HepG2 (cell line): ENCODE measurements around the gene FBXO24. TPM values are rescaled to one million over a fixed set of nuclear protein-coding genes. Genes with fewer than 3 reads are reported as not detected.
A peak's percentile ranks its signal among the peaks of the same experiment; 100 is the strongest.

ENCODE experiments used
- AGO2 ChIP-seq: fragments of 200-400 bp; formaldehyde crosslinking; optimal IDR thresholded peaks from 2 replicates; pipeline ENCODE3; 2017; ENCODE audit warnings: mild to moderate bottlenecking, low read depth, low read length, moderate library complexity
- ARNTL ChIP-seq: sonication (generic); formaldehyde crosslinking; IDR thresholded peaks from 2 replicates; pipeline ENCODE4 v1.4.0; 2020; ENCODE audit warnings: mild to moderate bottlenecking, missing genetic modification reagents
- DNMT3B ChIP-seq: conservative IDR thresholded peaks from 2 replicates; pipeline ENCODE4 v1.6.1; 2016; ENCODE audit warnings: missing biosample characterization, control low read depth
- FOSL1 ChIP-seq: sonication (generic); formaldehyde crosslinking; IDR thresholded peaks from 2 replicates; pipeline ENCODE4 v1.9.0; 2021; ENCODE audit warnings: missing genetic modification reagents, borderline replicate concordance
- FOXA1 ChIP-seq, 2 experiments: fragments of 450-650 bp in 1 of 2; sonication (generic) in 1 of 2; formaldehyde crosslinking in 1 of 2; IDR thresholded peaks; 2 replicates each; pipeline versions ENCODE4 v1.4.0 to v1.6.1; 2016 to 2020; ENCODE audit warnings: missing genetic modification reagents in 1 of 2
- HNF4A ChIP-seq: sonication (generic); formaldehyde crosslinking; IDR thresholded peaks from 2 replicates; pipeline ENCODE4 v1.4.0; 2020; ENCODE audit warnings: missing genetic modification reagents
- HNRNPL ChIP-seq: fragments of 200-400 bp; formaldehyde crosslinking; IDR thresholded peaks from 2 replicates; pipeline ENCODE4 v1.6.1; 2017; ENCODE audit warnings: mild to moderate bottlenecking, low read depth, low read length
- HOXA3 ChIP-seq: sonication (generic); formaldehyde crosslinking; IDR thresholded peaks from 2 replicates; pipeline ENCODE4 v1.5.0; 2020; ENCODE audit warnings: missing genetic modification reagents
- KAT8 ChIP-seq: IDR thresholded peaks from 2 replicates; pipeline ENCODE4 v1.6.1; 2016; ENCODE audit warnings: missing genetic modification reagents, missing compliant biosample characterization
- PITX1 ChIP-seq: sonication (generic); formaldehyde crosslinking; IDR thresholded peaks from 2 replicates; pipeline ENCODE4 v1.5.1; 2020; ENCODE audit warnings: mild to moderate bottlenecking, missing genetic modification reagents
- POLR2G ChIP-seq: fragments of 200-400 bp; formaldehyde crosslinking; IDR thresholded peaks from 2 replicates; pipeline ENCODE4 v1.6.1; 2018; ENCODE audit warnings: mild to moderate bottlenecking, low read depth, low read length, moderate library complexity
- RBM22 ChIP-seq: fragments of 200-400 bp; formaldehyde crosslinking; optimal IDR thresholded peaks from 2 replicates; pipeline ENCODE3; 2017; ENCODE audit warnings: mild to moderate bottlenecking, low read length, moderate library complexity
- RXRA ChIP-seq: sonication (generic); formaldehyde crosslinking; IDR thresholded peaks from 2 replicates; pipeline ENCODE4 v1.5.1; 2020; ENCODE audit warnings: missing genetic modification reagents
- SNAPC2 ChIP-seq: sonication (generic); formaldehyde crosslinking; IDR thresholded peaks from 2 replicates; pipeline ENCODE4 v1.8.1; 2022; ENCODE audit warnings: mild to moderate bottlenecking, missing genetic modification reagents
- ZBTB20 ChIP-seq: sonication (generic); formaldehyde crosslinking; IDR thresholded peaks from 2 replicates; pipeline ENCODE4 v1.8.1; 2023; ENCODE audit warnings: missing genetic modification reagents, low read depth, mild to moderate bottlenecking, borderline replicate concordance
- ZNF121 ChIP-seq: sonication (generic); formaldehyde crosslinking; IDR thresholded peaks from 2 replicates; pipeline ENCODE4 v1.5.0; 2020; ENCODE audit warnings: mild to moderate bottlenecking, missing genetic modification reagents
- ZNF225 ChIP-seq: sonication (generic); formaldehyde crosslinking; IDR thresholded peaks from 2 replicates; pipeline ENCODE4 v1.4.0; 2020; ENCODE audit warnings: mild to moderate bottlenecking, missing genetic modification reagents
- ZNF556 ChIP-seq: sonication (generic); formaldehyde crosslinking; IDR thresholded peaks from 2 replicates; pipeline ENCODE4 v1.4.0; 2020; ENCODE audit warnings: mild to moderate bottlenecking, missing genetic modification reagents, borderline replicate concordance
- ZNF776 ChIP-seq: sonication (generic); formaldehyde crosslinking; IDR thresholded peaks from 2 replicates; pipeline ENCODE4 v1.4.0; 2020; ENCODE audit warnings: mild to moderate bottlenecking, missing genetic modification reagents
- polyA plus RNA-seq, 8 experiments: library from polyadenylated mRNA; depleted of rRNA in 3 of 8; stranded (reverse) in 7 of 8; unstranded in 1 of 8; fragments of >200 nt; fragmentation: Illumina TruSeq in 4 of 8; extraction: Trizol in 4 of 8; gene quantifications; 2 replicates each; pipeline versions ENCODE4 v1.2.1 to v1.2.3, GENCODE V29; 2011 to 2016; ENCODE audit warnings: low read depth in 4 of 8, missing spikeins in 1 of 8, mixed read lengths in 1 of 8; ENCODE audit not compliant: insufficient read depth in 1 of 8
- total RNA-seq, 5 experiments: library from RNA; depleted of rRNA; stranded (reverse); fragments of >200 nt; fragmentation: Illumina TruSeq; extraction: Trizol; gene quantifications; 2 replicates each; pipeline ENCODE4 v1.2.3, GENCODE V29; 2016; ENCODE audit warnings: low read depth in 1 of 5
- TF ChIP-seq, protein P1 (sequence below): sonication (generic); formaldehyde crosslinking; IDR thresholded peaks from 2 replicates; pipeline ENCODE4 v1.4.0; 2020; ENCODE audit warnings: missing genetic modification reagents
- TF ChIP-seq, protein P2 (sequence below): sonication (generic); formaldehyde crosslinking; IDR thresholded peaks from 2 replicates; pipeline ENCODE4 v1.9.0; 2021; ENCODE audit warnings: missing genetic modification reagents, borderline replicate concordance
- TF ChIP-seq, protein P3 (sequence below): sonication (generic); formaldehyde crosslinking; conservative IDR thresholded peaks from 2 replicates; pipeline ENCODE4 v1.4.0; 2020; ENCODE audit warnings: mild to moderate bottlenecking, missing genetic modification reagents, moderate library complexity
- TF ChIP-seq, protein P4 (sequence below): sonication (generic); formaldehyde crosslinking; conservative IDR thresholded peaks from 2 replicates; pipeline ENCODE4 v1.8.1; 2023; ENCODE audit warnings: missing genetic modification reagents

FBXO24 gene
- total and polyA plus RNA-seq, 2 of the 13 experiments (the other 11 are each of a cell fraction or from before 2014, with no cell fraction given), result 0.20 to 0.55 TPM

DNA sequence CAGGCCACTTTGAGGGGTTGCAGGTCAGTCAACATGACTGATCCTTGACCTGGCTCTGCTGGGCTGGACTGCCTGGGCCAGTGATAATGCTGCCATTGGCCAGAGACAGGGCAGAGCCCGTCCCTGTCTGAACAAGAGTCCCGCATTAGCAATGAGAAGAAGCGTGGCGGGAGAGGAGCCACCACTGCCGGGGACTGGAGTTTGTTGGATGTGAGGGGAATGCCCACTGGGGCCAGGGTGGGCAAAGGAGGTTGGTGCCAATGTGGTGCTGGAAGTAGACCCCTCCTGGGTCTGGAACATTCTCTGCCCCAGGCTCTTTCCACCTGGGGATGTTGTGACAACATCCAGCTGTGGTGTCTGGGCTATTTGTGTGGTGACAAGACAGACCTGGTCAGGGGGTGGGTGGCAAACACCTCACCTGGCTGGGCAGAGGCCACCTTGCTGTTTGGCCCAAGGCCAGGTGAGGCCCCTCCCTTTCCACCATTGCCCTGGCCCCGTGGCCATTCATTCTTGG lies 20.1 kb upstream of the FBXO24 start (continued):
- TF ChIP-seq, protein P1, sequence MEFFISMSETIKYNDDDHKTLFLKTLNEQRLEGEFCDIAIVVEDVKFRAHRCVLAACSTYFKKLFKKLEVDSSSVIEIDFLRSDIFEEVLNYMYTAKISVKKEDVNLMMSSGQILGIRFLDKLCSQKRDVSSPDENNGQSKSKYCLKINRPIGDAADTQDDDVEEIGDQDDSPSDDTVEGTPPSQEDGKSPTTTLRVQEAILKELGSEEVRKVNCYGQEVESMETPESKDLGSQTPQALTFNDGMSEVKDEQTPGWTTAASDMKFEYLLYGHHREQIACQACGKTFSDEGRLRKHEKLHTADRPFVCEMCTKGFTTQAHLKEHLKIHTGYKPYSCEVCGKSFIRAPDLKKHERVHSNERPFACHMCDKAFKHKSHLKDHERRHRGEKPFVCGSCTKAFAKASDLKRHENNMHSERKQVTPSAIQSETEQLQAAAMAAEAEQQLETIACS (CRISPR knock-in tag), result no peak
- TF ChIP-seq, protein P2, sequence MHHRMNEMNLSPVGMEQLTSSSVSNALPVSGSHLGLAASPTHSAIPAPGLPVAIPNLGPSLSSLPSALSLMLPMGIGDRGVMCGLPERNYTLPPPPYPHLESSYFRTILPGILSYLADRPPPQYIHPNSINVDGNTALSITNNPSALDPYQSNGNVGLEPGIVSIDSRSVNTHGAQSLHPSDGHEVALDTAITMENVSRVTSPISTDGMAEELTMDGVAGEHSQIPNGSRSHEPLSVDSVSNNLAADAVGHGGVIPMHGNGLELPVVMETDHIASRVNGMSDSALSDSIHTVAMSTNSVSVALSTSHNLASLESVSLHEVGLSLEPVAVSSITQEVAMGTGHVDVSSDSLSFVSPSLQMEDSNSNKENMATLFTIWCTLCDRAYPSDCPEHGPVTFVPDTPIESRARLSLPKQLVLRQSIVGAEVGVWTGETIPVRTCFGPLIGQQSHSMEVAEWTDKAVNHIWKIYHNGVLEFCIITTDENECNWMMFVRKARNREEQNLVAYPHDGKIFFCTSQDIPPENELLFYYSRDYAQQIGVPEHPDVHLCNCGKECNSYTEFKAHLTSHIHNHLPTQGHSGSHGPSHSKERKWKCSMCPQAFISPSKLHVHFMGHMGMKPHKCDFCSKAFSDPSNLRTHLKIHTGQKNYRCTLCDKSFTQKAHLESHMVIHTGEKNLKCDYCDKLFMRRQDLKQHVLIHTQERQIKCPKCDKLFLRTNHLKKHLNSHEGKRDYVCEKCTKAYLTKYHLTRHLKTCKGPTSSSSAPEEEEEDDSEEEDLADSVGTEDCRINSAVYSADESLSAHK (CRISPR knock-in tag), result no peak
- TF ChIP-seq HNF4A (CRISPR knock-in tag) (0 out of 2 replicates have a peak, but pooled peaks have one; percentile 36), FOSL1 (CRISPR knock-in tag) (no peak), ZNF556 (CRISPR knock-in tag) (no peak), ZNF776 (CRISPR knock-in tag) (no peak), AGO2 (peak; percentile 93), ZNF225 (CRISPR knock-in tag) (no peak), HNRNPL (peak; percentile 82; the same call in 1 of the 2 replicates), RBM22 (peak; percentile 93), PITX1 (CRISPR knock-in tag) (no peak), HOXA3 (no peak), RXRA (CRISPR knock-in tag) (peak; percentile 16; the same call in 1 of the 2 replicates), SNAPC2 (CRISPR knock-in tag) (no peak), FOXA1 (IDR thresholded peaks at IDR 0.05) (no peak), FOXA1 (CRISPR knock-in tag; IDR thresholded peaks at IDR 0.05) (peak; percentile 42; the same call in 1 of the 2 replicates), ZNF121 (CRISPR knock-in tag) (peak; percentile 98), ZBTB20 (CRISPR knock-in tag) (no peak), ARNTL (CRISPR knock-in tag) (0 out of 2 replicates have a peak, but pooled peaks have one; percentile 28), DNMT3B (CRISPR knock-in tag) (no peak), KAT8 (CRISPR knock-in tag) (0 out of 2 replicates have a peak, but pooled peaks have one; percentile 4), POLR2G (peak; percentile 4; the same call in 1 of the 2 replicates)
- TF ChIP-seq, protein P3, sequence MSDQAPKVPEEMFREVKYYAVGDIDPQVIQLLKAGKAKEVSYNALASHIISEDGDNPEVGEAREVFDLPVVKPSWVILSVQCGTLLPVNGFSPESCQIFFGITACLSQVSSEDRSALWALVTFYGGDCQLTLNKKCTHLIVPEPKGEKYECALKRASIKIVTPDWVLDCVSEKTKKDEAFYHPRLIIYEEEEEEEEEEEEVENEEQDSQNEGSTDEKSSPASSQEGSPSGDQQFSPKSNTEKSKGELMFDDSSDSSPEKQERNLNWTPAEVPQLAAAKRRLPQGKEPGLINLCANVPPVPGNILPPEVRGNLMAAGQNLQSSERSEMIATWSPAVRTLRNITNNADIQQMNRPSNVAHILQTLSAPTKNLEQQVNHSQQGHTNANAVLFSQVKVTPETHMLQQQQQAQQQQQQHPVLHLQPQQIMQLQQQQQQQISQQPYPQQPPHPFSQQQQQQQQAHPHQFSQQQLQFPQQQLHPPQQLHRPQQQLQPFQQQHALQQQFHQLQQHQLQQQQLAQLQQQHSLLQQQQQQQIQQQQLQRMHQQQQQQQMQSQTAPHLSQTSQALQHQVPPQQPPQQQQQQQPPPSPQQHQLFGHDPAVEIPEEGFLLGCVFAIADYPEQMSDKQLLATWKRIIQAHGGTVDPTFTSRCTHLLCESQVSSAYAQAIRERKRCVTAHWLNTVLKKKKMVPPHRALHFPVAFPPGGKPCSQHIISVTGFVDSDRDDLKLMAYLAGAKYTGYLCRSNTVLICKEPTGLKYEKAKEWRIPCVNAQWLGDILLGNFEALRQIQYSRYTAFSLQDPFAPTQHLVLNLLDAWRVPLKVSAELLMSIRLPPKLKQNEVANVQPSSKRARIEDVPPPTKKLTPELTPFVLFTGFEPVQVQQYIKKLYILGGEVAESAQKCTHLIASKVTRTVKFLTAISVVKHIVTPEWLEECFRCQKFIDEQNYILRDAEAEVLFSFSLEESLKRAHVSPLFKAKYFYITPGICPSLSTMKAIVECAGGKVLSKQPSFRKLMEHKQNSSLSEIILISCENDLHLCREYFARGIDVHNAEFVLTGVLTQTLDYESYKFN (CRISPR knock-in tag), result 0 out of 2 replicates have a peak, but pooled peaks have one; percentile 30
- TF ChIP-seq, protein P4, sequence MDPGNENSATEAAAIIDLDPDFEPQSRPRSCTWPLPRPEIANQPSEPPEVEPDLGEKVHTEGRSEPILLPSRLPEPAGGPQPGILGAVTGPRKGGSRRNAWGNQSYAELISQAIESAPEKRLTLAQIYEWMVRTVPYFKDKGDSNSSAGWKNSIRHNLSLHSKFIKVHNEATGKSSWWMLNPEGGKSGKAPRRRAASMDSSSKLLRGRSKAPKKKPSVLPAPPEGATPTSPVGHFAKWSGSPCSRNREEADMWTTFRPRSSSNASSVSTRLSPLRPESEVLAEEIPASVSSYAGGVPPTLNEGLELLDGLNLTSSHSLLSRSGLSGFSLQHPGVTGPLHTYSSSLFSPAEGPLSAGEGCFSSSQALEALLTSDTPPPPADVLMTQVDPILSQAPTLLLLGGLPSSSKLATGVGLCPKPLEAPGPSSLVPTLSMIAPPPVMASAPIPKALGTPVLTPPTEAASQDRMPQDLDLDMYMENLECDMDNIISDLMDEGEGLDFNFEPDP (CRISPR knock-in tag), result no peak
